Left lung (tissue), 10 donors: ENCODE results near the gene ZDHHC24. TPM values are rescaled to one million over a fixed set of nuclear protein-coding genes. Genes with fewer than 3 reads are reported as not detected.

Experiments used
- ATAC-seq: fragments of 200-7000 bp; cut with Tn5 transposase; one replicate; pipeline ENCODE4 v1.9.1; 2020; ENCODE audit warnings: moderate library complexity
- DNase-seq, 4 donors: peaks; one replicate each; pipeline ENCODE4 v3.0.0-alpha.2; 2013 to 2020
- H3K27ac ChIP-seq, 2 donors: fragments of 200-600 bp; sonication (generic) in 1 of 2; one replicate each; pipeline versions ENCODE4 v1.5.0 to v1.8.0; 2020 to 2021
- H3K27me3 ChIP-seq, 2 donors: fragments of 200-600 bp; sonication (generic) in 1 of 2; one replicate each; pipeline versions ENCODE4 v1.5.0 to v1.8.0; 2020 to 2021
- H3K36me3 ChIP-seq, 2 donors: fragments of 200-600 bp; sonication (generic) in 1 of 2; one replicate each; pipeline versions ENCODE4 v1.5.0 to v1.8.0; 2020 to 2021
- H3K4me1 ChIP-seq, 2 donors: fragments of 200-600 bp; one replicate each; pipeline ENCODE4 v1.8.0; 2021
- H3K4me3 ChIP-seq, 2 donors: fragments of 200-600 bp; sonication (generic) in 1 of 2; one replicate each; pipeline versions ENCODE4 v1.5.0 to v1.8.0; 2020 to 2021; ENCODE audit warnings: mild to moderate bottlenecking in 1 of 2
- H3K9me3 ChIP-seq, 2 donors: fragments of 200-600 bp; sonication (generic) in 1 of 2; one replicate each; pipeline versions ENCODE4 v1.5.0 to v1.8.0; 2020 to 2021
- intact Hi-C, 2 donors: fragments of 100-400 bp; cut with DNase I; formaldehyde crosslinking; loops; one replicate each; pipeline versions ENCODE4 v1.11.2 to v1.14.2; 2022
- polyA plus RNA-seq, 6 donors: library from polyadenylated mRNA; unstranded; fragments of 120-200 nt; gene quantifications; one replicate each; pipeline ENCODE4 v1.2.1, GENCODE V29; 2013; ENCODE audit not compliant: insufficient read length in 6 of 6
- total RNA-seq, 2 donors: library from RNA; stranded (reverse); fragmentation: NEBNext Ultra II Directional; extraction: Animal tissue kit (Norgen Biotek cat#: 25700); gene quantifications; one replicate each; pipeline ENCODE4 v1.2.1, GENCODE V29; 2021
- TF ChIP-seq, protein P1 (sequence below), 2 donors: fragments of 200-600 bp; sonication (generic) in 1 of 2; IDR thresholded peaks; one replicate each; pipeline versions ENCODE4 v1.5.0 to v1.8.0; 2021; ENCODE audit warnings: antibody characterized with exemption in 2 of 2
- donor health status: DM: no; HTN: yes; CAD: no.
- donor health status: DM: no; HTN: no; CAD: no.

The ZDHHC24 gene
- total and polyA plus RNA-seq, 8 donors = 4.7 to 17.0 (median 5.8) TPM

DNA sequence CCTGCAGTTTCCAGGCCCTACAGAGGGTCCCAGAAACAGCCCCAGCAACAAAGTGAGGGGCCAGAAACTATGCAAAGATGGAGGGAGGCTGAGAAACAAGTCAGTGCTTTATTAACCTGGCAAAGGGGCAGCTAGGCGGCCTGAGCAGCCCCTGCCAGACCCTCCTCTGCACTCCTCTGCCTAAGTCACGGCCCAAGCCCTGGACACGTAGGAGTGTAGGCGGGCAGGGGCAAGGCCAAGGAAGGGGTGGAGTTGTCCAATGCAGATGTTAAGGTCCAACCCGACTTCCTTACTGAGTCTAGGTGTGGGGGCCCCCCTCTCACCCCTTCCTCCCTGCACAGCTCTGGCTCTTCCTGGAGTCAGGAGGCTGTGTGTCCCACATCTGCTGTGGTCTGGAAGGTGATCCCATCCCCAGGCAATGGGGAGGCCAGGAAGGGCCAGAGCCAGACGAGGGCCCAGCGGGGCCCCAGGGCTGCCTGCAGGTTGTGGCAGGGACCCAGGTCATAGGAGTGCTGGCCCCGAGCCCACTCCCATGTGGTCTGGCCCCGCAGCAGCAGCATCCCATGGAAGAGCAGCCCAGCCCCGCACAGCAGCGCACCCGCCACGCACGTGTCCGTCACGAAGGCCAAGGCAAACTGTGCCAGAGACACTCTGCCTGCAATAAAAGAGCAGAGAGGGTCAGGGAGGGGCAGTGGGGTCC, 6.5 kb downstream of the ZDHHC24 start:
- no peak for ATAC-seq
- H3K4me3 ChIP-seq = no peak overlapping the region
- intact Hi-C loops = no loop called here

DNA sequence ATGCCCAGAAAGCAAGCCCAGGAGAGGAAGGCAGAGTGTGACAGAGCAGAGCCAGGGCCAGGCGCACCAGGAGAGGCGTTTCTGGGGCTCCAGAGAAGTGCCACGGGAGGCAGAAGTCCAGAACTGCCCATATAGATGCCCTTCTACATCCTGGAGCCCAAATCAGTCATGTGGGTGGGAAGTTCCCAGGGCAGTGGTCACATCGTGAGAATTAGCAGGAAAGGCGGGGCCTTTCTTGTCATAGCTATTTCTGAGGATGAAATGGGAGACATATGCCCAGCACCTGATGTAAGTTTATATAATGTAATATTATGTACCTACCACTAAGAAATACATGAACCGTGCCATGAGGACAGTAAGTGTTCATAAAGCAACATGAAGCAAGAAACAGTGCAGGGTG, 13.1 kb downstream of the ZDHHC24 start:
- DNase-seq (peak in 1 of 4 donors; percentile 46), ATAC-seq (no peak)
- Histone ChIP-seq H3K9me3 (no peaks in the 10 kb centered on the region), H3K27me3 (no peaks in the 10 kb centered on the region), H3K4me3 (no peak overlapping the region), H3K4me1 (no peaks in the 10 kb centered on the region), H3K36me3 (peaks cover 0 to 61% of the 10 kb centered on the region in 2 donors), H3K27ac (no peak overlapping the region)
- TF ChIP-seq, protein P1, sequence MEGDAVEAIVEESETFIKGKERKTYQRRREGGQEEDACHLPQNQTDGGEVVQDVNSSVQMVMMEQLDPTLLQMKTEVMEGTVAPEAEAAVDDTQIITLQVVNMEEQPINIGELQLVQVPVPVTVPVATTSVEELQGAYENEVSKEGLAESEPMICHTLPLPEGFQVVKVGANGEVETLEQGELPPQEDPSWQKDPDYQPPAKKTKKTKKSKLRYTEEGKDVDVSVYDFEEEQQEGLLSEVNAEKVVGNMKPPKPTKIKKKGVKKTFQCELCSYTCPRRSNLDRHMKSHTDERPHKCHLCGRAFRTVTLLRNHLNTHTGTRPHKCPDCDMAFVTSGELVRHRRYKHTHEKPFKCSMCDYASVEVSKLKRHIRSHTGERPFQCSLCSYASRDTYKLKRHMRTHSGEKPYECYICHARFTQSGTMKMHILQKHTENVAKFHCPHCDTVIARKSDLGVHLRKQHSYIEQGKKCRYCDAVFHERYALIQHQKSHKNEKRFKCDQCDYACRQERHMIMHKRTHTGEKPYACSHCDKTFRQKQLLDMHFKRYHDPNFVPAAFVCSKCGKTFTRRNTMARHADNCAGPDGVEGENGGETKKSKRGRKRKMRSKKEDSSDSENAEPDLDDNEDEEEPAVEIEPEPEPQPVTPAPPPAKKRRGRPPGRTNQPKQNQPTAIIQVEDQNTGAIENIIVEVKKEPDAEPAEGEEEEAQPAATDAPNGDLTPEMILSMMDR (IDR thresholded peaks at IDR 0.05) = no peak
- intact Hi-C loops = no loop called here

More for the DNA sequence above, 6.5 kb downstream of the ZDHHC24 start:
- DNase-seq = no peak
- Histone ChIP-seq H3K27me3 (no peaks in the 10 kb centered on the region), H3K27ac (no peak overlapping the region), H3K36me3 (peaks cover 0 to 79% of the 10 kb centered on the region in 2 donors), H3K4me1 (peaks cover 0 to 21% of the 10 kb centered on the region in 2 donors), H3K9me3 (no peaks in the 10 kb centered on the region)
- TF ChIP-seq, protein P1 (IDR thresholded peaks at IDR 0.05) = no peak

DNA sequence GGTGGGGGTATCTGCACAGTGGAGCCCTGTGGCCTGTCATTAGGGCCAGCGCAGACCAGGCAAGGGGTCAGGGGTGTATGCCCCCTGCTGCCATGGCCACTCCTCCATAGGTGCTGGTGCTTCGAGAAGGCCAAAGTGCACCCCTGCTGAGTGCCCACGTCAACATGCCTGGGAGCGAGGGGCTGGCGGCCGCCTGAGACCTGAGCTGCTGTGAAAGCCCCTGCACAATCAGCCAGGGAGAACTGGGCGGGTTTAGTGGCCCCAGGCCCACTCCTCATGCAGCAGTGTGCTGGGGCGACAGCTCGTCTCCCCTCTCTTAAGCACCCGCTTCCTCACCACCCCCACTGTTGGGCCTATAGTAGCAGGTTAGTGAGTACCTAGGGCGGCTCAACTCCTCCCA, 14.0 kb downstream of the ZDHHC24 start:
- Histone ChIP-seq H3K27me3 (no peaks in the 10 kb centered on the region), H3K36me3 (peaks cover 0 to 62% of the 10 kb centered on the region in 2 donors), H3K4me1 (no peaks in the 10 kb centered on the region), H3K9me3 (no peaks in the 10 kb centered on the region), H3K27ac (no peak overlapping the region), H3K4me3 (no peak overlapping the region)
- ATAC-seq = no peak
- TF ChIP-seq, protein P1 (IDR thresholded peaks at IDR 0.05) = no peak
- intact Hi-C loops = no loop called here
- peak in 1 of 4 donors; percentile 60 for DNase-seq

DNA sequence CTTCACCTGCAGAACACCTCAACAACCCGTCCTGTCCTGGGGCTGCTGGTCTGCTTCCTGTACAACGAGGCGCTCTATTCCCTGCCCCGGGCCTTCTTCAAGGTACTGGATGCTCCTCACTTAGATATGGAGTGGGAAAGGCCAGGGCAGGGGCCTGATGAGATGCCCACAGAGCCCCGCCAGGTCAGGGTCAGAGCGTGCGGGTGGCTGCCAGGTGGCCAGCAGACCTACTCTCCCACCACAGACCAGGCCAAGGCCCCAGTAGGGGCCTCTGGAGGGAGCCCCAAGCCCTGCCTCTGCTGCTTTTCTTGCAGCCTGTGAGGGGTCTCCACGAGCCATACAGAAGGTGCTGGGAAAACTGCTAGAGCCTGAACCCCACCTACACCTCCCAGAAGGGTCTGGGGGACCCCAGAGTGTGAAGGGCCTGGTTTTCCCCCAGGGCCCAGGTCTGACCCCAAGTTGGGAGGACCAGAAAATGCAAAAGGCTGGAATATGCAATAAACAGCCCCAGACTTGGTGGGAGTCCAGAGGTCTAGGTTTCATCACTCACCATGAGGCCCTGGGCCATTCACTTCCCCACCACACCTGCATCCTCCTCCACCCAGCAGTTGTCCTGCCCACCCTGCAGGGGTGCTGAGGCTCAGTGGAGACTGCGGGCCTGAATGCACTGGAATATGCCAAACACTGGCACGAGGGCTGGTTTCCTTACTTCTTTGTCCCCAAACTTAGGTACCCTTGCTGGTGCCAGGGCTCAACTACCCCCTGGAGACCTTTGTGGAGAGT, 14.7 kb downstream of the ZDHHC24 start:
- TF ChIP-seq, protein P1 (IDR thresholded peaks at IDR 0.05) = no peak
- no peak for ATAC-seq
- peaks cover 0 to 62% of the 10 kb centered on the region in 2 donors for H3K36me3 ChIP-seq

DNA sequence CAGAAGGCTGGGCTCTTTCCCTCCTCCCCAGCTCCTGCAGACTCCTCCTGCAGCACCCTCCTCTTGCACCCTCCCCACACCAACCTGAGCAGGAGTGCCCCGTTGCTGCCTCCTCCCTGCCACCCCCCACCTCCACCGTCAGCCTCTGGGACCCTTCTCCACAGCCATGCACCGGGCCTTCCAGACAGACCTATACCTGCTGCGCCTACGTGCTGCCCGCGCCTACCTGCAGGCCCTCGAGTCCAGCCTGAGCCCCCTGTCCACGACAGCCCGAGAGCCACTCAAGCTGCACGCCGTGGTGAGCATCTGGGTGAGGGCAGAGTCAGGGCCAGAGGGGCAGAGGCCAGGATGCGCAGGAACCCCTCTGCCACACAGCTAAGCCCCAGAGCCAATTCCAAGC, 16.2 kb downstream of the ZDHHC24 start:
- intact Hi-C loops = no loop called here
- H3K4me3 ChIP-seq = no peak overlapping the region

More for the DNA sequence above, 14.7 kb downstream of the ZDHHC24 start:
- H3K27me3 ChIP-seq = no peaks in the 10 kb centered on the region
- no peak overlapping the region for H3K27ac ChIP-seq
- DNase-seq = peak in 1 of 4 donors; percentile 49
- H3K9me3 ChIP-seq = no peaks in the 10 kb centered on the region
- intact Hi-C loops = no loop called here
- no peaks in the 10 kb centered on the region for H3K4me1 ChIP-seq
- H3K4me3 ChIP-seq = no peak overlapping the region

More for the DNA sequence above, 16.2 kb downstream of the ZDHHC24 start:
- no peaks in the 10 kb centered on the region for H3K4me1 ChIP-seq
- ATAC-seq (no peak), DNase-seq (peak in 1 of 4 donors; percentile 49)
- no peaks in the 10 kb centered on the region for H3K27me3 ChIP-seq
- H3K9me3 ChIP-seq = no peaks in the 10 kb centered on the region
- TF ChIP-seq, protein P1 (IDR thresholded peaks at IDR 0.05) = no peak
- H3K36me3 ChIP-seq = peaks cover 0 to 52% of the 10 kb centered on the region in 2 donors
- no peak overlapping the region for H3K27ac ChIP-seq
